GM19240 (cell line): ENCODE measurements around the gene FBP1.
"Not testable (repeated sequence)": the region's sequence is repeated elsewhere in the genome, so short reads cannot be mapped to it uniquely, and the experiment has no call there.

ENCODE experiments used
- DNase-seq: peaks from one replicate; pipeline ENCODE4 v3.0.0; 2011; ENCODE audit warnings: low spot score; ENCODE audit not compliant: insufficient read length

FBP1 gene

DNA sequence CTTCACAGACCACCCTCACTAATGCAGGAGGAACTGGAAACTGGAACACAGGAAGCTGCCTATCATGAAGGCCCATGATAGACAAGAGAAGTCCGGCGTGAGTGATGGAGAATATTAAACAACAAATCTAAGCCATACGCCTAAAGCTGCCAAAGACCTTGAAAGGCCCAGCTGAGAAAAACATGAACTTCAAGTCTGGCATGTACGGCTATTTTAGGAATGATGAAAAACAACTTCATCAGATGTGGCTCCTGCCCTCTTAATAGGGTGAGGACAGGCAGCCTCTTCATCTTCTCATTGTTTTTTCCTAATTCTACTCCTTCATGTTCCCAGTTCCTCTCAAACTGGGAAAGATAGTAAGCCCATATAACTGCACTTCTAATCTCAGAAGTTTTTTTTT is 20.3 kb downstream of the FBP1 start:
- DNase-seq = no peak

GRCh38 chr9:94613003-94613402 is 26.3 kb downstream of the FBP1 start:
- no peak for DNase-seq

DNA sequence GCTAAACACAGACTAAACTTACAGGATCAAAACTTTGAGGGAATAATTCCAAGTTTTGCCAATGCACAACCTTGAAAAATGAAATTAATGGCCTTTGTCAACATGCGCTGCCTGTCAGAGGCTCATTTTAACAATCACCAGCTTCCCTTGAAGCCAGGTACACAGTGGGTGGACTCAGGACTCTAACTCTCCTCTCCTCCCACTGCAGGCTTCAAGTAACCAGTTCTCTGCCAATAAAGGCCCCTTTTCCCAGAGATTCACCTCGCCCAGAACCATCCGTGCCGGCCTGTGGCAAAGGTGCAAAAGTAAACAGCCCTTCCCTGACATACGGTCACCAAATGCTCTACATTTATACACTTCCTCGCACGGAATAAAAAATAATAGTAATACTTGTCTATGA is 27.2 kb downstream of the FBP1 start:
- no peak for DNase-seq

DNA sequence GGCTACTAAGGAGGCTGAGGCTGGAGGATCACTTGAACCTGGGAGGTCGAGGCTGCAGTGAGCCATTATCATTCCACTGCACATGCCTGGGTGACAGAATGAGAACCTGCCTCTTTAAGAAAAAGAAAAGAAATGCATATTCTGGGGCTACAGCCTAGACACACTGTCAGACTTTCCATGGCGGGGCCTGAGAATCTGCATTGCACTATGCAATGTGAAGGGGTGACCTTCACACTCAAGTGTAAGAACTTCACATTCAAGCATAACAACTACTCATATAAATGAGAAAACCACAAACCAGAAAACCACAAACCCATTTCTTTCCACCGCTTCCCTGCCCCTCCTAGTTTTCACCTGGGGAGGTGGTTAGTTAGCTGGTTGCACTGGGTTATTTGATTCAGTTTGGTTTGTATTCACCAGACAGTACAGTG is 27.7 kb downstream of the FBP1 start:
- DNase-seq = no peak

DNA sequence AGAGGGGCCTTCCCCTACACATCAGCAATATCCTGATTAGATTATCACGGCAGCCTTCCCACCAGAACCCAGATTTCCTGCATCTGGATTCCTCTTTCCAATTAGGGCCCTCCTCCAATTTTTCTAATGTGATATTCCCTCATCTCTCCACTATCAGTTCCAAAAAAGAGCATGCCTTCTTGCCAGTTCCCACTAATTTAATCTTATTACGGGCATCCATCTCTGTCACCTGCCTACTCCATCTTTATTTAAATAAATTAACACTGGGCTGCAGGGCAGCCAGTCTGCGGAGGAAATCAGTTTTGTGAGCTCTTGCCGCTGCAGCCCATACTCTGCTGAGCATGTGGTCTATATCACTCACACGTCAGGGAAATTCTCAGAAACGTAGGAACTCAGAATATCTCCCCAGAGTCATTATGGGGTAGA is 29.1 kb downstream of the FBP1 start:
- DNase-seq = no peak

- DNase-seq = no peak
Measured at GRCh38 chr9:94607423-94607691, 32.0 kb downstream of the FBP1 start.

DNA sequence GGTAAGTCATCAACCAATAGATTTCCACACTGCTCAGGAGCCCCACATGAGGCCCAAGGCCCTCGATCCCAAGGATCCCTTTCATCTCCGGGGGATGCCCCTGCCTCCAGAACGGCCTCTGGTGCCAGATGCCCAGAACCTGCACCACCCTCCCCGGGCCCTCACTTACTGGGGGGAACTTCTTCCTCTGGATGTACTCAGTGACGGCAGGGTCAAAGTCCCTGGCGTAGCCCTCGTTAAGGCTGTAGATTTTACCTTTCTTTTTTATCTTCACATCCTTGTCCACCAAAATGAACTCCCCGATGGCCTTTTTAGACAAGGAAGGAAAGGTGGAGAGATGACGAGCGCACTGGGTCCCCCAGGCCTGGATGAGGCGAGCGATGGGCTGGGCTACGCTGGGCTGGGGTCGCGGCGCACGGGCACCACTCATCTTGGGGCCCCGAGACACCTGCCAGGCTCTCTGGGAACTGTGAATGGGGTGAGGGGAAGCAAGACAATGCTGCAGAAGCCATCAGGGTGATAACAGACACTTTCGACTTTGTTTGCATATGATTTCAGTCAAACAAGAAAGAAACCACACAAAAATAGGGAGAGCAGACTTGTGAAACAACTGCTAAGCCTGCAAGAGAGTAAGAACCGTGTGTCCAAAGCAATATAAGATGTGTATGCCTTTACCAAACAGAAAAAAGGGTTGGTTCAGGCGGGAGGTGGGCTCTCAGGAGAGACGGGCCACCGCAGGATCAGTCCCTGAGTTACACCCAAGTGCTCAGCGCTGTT is 32.5 kb downstream of the FBP1 start:
- no peak for DNase-seq

DNA sequence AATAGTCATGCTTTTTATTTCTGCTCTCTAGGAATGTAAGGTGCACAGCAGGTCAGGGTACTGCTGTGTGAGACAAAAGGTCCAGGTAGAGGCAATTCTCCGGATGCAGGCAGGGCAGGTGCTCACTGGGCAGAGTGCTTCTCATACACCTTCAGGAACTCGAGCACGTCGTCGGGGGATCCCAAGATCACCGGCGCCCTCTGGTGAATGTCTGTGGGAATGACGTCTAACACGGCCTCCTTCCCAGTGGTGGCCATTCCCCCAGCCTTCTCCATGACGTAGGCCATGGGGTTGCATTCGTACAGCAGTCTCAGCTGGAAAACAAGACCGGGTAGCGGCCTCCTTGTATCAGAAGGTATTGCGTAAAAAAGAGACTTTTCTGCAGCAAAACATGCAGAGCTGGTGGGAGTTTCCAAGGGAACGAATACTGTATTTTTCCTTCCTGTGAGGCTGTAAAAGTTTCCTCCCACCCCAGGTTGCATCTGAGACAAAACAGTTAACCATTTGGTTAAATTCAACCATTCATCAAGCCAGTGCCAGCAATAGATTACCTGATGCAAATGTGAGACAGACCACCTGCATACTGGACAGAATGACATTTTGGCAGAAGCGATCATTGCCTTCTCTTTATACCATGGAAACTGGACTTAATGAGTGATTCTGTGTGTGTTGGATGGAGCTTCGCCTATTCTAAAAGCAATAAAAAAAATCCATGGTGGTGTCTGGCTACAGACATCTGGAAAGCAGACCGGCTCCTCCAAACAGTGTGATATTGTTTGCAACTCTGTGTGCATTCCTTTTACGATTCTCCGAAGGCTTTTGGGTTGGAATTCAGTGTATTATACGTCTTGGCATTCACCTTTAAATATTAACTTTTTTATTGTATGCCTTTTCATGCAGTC is 35.8 kb downstream of the FBP1 start:
- peak; percentile 83 for DNase-seq

DNA sequence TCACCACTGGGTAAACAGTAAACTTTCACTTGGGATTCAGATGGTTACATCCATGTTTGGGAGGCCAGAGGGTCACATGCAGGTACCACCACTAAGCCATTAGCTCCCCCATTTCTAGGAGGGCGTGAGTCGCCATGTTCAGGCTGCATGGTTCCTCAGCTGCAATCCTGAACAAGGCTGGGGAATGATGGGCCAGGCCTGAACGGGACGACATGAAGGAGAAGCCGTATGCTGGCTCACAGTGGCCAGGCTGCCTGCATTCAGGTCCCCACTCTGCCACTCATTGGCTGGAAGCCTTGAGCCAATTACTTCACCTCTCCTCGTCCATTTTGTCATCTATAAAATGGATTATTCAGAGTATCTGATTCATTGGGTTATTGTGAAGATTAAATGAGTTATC is 36.7 kb downstream of the FBP1 start:
- no peak for DNase-seq

DNA sequence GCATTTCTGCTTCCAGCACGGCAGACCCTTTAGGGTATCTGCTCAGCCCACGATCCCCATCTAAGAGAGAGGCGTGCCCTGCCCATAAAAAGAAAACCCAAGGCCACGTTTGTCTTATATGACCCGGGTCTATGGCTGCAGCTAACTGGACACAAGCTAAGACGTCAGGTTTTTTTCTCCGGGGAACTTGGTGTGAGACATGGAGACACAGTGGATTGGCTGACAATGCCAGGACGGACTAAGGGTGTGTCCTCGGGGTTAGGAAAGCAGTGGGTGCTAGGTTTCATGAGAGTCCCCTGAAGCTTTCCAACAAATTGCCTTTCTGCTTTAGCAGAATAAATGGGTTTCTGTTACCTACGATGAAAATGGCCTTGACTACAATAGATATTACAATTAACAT is 38.6 kb downstream of the FBP1 start:
- DNase-seq = no peak

DNA sequence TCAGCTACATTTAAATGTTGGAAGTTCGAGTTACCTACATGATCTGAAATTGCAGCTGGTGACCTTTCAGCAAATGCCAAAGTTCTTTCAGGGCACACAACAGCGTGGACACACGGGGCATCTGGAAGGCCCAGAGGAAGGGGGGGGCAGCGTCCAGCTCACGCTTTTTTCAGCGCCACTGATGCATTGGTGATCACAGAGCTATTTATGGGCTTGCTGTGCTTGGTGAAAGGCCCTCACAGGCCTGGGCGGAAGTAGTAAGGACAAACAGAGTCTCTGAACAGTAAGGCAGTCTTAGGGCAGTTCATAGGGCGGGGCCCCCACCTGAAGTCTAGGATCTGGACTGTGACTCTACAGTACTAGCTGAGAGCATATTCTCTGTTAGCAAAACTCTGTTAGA is 39.1 kb downstream of the FBP1 start:
- no peak for DNase-seq

- DNase-seq = no peak
Measured at GRCh38 chr9:94599102-94599501, 40.2 kb downstream of the FBP1 start.

- no peak for DNase-seq
Measured at GRCh38 chr9:94593459-94594345, 45.6 kb downstream of the FBP1 start, which contains the start of gene FBP2. FBP2 (minus strand) TSS chr9:94593824; CDS start chr9:94593726, 98 bp downstream.

GRCh38 chr9:94592683-94593082 is 46.6 kb downstream of the FBP1 start:
- DNase-seq = not testable (repeated sequence)

DNA sequence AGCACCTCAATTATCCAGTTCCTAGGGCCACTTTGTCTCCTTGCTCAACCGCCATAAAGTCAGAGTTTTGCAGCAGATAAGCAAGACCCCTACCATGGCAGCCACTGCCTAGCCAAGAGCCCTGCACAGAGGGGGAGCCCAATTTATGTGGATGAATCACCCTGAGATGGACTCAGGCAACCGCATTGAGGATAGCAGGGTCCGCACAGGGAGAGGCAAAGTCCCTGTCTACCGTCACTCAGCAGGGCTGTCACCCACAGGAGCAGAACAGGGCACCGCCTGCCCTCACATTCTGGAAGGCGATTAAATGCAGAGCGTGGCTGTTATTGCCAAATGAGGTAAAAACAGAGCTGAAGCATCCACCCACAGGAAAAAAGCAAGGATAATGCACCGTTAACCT is 47.4 kb downstream of the FBP1 start:
- DNase-seq = no peak

- DNase-seq = not testable (repeated sequence)
Measured at GRCh38 chr9:94591046-94591545, 48.2 kb downstream of the FBP1 start.

DNA sequence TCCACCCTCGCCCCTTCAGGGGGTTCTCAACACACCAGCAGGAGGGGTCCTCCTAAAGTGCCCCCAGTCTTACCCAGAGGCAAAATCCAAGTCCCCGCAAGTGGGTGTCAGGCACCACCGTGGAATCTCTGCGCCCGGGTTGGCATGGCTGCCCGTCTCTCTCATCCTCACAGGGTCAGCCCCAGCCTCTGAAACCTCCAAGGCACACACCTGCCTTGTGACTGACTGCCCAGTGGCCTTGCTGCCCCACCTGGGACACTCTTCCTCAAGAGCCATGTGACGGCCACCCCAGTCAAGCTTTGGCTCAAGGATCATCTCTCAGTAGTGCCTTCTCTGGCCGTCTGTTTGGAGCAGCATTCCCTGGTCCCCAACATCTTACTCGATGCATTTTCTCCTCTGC is 50.6 kb downstream of the FBP1 start:
- no peak for DNase-seq

GRCh38 chr9:94586814-94587213 is 52.5 kb downstream of the FBP1 start:
- no peak for DNase-seq

- DNase-seq = no peak
Measured at GRCh38 chr9:94586316-94586715, 53.0 kb downstream of the FBP1 start.

DNA sequence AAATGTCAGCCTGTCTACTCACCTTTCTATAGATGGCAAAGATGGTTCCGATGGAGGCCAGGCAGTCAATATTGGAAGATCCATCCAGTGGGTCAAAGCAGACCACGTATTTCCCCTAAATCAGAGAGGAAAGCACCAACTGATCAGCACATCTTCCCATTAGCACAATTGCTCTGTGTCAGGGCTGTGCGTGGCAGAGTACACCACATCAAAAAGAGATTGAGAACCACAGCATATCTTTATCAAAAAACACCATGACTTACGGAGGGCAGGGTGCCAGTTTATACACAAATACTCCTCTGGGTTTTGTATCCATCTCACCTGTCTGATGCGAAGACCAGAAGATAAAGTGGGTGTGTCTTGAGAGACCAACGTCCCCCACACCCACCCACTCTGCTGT is 54.8 kb downstream of the FBP1 start:
- DNase-seq = no peak

- no peak for DNase-seq
Measured at GRCh38 chr9:94581728-94582127, 57.6 kb downstream of the FBP1 start.
